GM12892 (cell line): ENCODE results near the gene XIRP1.
A peak's percentile ranks its signal among the peaks of the same experiment; 100 is the strongest.

Experiments
- DNase-seq: peaks from one replicate; pipeline ENCODE4 v3.0.0; 2011; ENCODE audit not compliant: insufficient read length
- FAIRE-seq: peaks from 2 replicates; lab custom pipeline; 2011; peaks lifted over from hg19 to GRCh38; lab: Jason Lieb, UNC
- POLR2A ChIP-seq: IDR thresholded peaks from 2 replicates; pipeline ENCODE4 v1.6.1; 2011; ENCODE audit warnings: low read depth, low read length, control low read depth
- POLR2AphosphoS5 ChIP-seq: IDR thresholded peaks from 2 replicates; pipeline ENCODE4 v1.6.1; 2011; ENCODE audit warnings: low read depth, low read length, control low read depth
- TAF1 ChIP-seq: IDR thresholded peaks from 2 replicates; pipeline ENCODE4 v1.6.1; 2011; ENCODE audit warnings: low read depth, mild to moderate bottlenecking, control low read depth, low read length, borderline replicate concordance

The XIRP1 gene

DNA sequence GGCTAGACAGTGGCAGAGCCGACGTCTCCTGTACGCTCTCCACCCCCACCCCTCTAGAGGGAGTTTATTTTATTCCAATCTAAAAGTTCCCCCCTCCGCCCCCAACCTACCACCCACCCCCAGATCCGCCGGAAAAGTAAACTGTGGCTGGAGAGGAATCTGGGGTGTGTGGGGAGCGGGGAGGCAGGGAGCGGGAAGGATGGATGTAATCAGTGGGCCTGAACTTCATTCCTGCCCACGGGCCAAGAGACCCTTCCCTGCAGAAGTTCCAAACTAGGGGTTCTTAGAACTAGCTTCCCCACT lies 38.5 kb downstream of the XIRP1 start:
- FAIRE-seq: no peak
- DNase-seq: no peak
- TF ChIP-seq POLR2A: no peak
- no peak for TF ChIP-seq POLR2AphosphoS5
- no peak for TF ChIP-seq TAF1

DNA sequence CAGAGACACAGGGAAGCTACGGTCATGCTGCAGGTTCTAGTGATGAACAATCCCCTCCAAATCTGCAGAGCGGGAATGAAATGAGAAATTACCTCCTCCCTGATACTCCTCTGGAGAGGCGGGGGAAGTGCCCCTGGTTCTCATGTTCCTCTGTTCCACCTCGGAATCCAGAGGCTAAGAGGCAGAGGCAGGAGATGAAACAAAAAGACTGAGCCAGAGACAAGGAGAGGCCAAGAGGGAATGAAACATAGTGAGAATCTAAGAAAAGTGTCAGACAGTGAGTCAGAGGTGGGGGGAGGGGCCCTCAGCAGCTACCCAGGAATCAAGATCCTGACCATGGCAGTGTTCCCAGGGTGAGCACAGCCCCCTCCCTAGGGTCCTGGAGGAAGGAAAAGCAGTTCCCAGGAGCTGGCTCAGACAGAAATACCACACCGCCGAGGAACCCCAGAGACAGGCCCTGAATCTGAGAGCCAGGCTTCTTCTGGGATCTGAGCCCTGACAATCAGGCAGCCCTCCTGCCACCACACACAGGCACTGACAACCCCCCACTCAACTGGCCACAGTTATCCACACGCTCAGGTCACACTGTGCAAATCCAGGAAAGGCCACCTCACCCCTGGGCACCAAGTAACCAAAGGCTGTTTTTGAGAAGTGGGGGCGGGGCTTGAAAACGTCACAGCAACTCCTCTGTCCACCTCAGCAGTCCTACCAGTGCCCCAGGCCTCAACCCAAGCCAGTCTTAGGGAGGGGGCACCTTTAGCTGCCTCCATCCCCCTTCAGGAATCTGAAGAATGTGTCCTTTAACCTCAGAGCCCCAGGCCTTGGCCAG lies 41.4 kb downstream of the XIRP1 start:
- no peak for DNase-seq
- peak; percentile 73 for FAIRE-seq
- TF ChIP-seq POLR2A (0 out of 2 replicates have a peak, but pooled peaks have one; percentile 9), TAF1 (no peak)

DNA sequence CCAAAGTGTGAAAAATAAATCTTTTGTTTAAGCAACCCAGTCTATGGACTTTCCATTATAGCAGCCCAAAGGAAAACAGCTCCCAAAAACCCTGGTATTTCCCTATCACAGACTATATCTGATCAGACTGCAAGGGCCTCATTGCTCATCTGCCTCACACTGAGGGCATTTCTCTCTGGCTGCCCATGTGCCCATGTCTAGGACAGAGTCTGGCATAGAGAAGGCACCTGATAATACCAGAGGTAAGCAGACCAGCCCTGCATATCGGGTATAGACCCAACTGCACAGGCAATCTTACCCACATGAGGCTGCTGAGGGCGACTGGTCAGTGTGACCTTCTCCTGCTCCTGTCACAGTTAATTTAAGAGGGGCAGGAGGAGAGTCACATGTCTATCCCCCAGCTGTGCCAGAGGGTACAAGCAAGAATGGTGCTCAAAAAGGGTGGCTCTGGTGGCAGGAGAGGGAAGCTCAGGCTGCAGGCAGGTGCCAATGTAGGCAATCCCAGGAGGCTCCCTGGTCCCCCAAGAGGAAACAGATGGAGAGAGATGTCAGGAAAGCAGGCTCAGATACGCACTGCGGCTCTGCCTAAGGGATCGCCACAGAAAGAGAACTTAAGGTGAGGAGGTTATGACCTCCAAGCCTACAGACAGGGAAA lies 42.1 kb downstream of the XIRP1 start:
- FAIRE-seq (no peak), DNase-seq (no peak)
- TF ChIP-seq POLR2AphosphoS5 (no peak), POLR2A (no peak), TAF1 (no peak)

DNA sequence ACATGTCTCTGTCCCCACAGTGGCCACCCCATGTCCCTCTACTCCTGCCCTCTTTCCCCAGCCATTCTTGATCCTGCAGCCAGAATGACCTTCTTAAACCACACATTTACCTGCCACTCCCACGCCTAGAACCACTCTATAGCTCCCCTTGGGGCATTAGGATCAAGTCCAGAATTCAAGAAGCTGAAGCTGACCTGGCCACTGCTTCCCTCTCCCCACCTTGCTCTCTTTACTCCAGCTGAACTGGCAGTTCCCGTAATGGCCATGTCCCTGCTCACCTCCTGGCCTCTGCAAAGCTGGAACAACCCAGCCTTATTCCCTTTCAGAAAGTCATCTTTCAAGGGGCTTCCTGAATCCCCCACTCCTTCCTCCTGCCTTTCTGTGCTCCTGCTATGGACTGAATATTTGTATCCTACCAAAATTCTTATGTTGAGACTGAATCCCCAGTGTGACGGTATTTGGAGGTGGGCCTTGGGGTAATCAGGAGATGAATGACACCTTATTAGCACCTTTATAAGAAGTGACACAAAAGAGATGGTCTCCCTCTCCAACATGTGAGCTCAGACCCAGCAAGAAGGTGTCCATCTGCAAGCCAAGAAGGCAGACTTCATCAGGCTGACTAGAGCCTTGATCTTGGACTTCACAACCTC lies 42.8 kb downstream of the XIRP1 start:
- no peak for TF ChIP-seq TAF1
- no peak for TF ChIP-seq POLR2A
- FAIRE-seq (no peak), DNase-seq (no peak)

DNA sequence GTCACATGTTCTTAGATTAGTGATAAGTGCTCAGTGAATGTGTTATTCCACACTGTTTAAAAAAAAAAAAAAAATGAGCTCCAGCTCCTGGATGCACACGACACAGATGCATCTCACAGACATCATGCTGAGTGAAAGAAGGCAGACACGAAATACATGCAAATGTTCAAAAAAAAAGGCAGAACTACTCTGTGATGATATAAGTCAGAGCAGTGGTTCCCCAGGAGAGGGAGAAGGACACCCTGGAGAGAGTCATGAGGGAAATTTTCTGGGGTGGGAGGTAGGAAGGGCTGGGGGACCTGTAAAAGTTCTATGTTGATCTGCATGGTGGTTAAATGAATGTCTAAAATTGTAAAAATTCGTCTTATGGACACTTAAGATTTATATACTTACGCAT lies 43.3 kb downstream of the XIRP1 start:
- no peak for DNase-seq
- no peak for FAIRE-seq
- no peak for TF ChIP-seq POLR2A
- no peak for TF ChIP-seq TAF1
- TF ChIP-seq POLR2AphosphoS5: no peak

DNA sequence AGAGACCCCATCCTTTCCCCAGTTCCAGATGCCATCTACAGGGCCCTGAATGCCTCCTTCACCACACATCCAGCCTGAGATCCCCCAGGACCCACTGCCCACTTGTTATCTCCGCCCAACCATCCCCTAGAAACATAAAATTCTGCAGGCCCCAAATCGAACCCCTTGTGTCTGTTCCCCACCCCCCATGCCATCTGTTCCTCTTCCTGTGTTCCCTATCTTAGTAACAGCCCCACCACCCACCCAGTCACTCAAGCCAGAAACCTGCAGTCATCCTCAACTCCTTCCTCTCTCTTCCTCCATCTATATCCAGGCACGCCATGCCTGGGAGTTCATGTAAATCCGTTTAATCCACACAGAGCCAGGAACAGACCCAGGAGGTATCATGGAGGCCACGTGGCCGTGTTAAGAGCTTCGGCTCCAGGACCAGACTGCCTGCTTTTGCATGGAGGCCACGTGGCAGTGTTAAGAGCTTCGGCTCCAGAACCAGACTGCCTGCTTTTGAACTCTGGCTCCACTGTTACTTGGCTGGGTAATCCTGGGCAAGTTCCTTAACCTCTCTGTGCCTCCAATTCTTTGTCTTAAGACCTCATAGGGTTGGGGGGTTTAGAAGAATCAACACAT lies 43.8 kb downstream of the XIRP1 start:
- FAIRE-seq (no peak), DNase-seq (no peak)
- TF ChIP-seq POLR2AphosphoS5 (no peak), POLR2A (peak; percentile 45; the same call in 1 of the 2 replicates), TAF1 (no peak)

DNA sequence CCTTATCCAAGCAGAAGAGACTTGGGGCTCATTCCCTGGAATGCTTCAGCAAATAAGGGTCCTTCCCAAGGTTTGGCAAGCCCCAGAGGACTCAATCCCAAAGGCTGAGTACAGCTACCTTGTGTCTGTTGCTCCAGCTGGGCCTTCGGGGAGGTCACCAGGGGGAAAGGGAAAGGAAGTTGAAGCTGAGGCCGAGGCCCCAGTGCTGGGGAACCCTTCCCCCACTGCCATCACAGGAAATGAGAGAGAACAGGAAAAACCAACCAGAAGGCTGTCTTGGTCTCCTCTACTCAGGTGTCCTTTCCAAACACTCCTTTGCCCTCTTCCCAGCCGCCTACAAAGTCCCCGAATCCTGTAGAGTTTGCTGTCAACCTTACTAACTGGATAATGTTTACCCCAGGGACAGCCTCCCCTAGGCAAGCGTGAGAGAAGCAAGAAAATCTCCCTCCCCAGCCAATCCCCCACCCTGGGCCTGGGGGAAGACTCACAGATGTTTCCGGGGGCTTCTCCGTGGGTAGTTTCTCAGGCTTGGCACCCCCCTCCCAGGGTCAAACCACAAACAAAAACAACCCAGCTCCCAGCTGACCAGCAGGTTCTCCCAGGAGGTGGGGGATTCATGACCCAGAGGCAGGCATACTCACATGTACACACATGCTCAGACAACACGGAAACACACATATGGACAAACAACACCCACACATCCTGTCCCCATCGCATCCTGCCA lies 44.5 kb downstream of the XIRP1 start:
- no peak for TF ChIP-seq POLR2AphosphoS5
- TF ChIP-seq POLR2A: peak; percentile 12; the same call in 1 of the 2 replicates
- no peak for TF ChIP-seq TAF1
- DNase-seq (no peak), FAIRE-seq (peak; percentile 83)

DNA sequence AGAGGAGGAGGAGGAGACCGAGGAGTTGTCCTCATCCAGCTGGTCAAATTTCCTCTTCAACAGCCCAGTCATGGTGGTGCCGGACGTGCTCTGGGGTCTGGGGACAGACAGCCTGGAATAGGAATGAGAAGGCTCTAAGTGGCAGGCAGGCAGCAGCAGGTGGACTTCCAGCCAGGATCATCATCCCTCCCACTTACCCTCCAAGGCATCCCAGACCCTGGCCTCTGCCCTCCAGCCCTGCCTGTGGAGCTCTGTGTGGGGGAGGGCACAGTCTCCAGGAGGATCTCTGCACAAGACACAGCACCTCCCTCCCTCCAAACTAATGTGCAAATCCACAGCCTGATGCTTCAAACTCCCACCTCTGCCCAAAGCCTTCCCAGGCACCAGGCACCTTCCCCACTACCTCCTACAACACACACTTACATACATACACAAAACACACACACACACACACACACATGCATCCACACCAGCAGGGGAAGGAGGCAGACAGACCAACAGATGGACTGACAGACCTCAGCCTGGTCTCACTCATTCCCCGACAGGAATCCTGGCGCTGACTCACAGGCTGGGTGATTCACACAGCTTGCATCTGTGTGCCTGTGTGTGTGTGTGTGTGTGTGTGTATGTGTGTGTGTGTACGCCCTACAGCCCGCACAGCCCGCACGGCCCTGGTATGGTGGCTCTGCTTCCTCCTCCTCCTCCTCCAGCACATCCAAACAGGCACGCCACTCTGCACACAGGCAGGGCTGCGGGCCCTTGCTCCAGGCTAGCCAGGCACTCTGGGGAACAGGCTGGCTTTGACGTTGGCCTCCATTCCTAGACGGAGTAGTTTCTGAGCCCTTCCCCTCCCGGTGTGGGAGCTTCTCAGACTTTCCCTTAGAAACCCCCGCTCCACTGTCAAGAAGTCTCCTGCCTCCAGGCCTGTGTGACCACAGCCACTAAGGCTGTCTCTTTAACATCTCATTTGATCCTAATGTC lies 45.5 kb downstream of the XIRP1 start:
- no peak for DNase-seq
- peak; percentile 95 for FAIRE-seq
- TF ChIP-seq TAF1 (no peak), POLR2A (peak; percentile 44; the same call in 1 of the 2 replicates)

DNA sequence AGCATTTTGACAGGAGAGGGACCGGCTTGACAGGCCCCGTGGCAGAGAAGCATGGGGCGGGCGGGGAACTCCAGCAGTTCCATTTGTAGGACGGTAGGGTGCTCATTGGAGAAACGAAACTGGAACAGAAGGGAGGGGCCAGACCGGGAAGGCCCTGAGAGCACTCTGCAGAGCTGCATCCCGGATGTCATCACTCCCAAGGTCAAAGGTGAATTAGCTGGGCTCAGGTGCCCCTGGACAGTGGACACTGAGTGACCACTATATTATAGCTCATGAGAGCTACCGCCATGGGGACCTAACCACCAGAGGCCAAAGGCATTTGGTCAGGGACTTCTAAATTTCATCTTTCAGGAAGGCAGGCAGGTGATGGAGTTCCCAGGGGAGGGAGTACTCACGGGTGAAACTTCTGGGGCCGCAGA lies 46.3 kb downstream of the XIRP1 start:
- TF ChIP-seq TAF1 (no peak), POLR2AphosphoS5 (no peak), POLR2A (no peak)
- FAIRE-seq (no peak), DNase-seq (no peak)

DNA sequence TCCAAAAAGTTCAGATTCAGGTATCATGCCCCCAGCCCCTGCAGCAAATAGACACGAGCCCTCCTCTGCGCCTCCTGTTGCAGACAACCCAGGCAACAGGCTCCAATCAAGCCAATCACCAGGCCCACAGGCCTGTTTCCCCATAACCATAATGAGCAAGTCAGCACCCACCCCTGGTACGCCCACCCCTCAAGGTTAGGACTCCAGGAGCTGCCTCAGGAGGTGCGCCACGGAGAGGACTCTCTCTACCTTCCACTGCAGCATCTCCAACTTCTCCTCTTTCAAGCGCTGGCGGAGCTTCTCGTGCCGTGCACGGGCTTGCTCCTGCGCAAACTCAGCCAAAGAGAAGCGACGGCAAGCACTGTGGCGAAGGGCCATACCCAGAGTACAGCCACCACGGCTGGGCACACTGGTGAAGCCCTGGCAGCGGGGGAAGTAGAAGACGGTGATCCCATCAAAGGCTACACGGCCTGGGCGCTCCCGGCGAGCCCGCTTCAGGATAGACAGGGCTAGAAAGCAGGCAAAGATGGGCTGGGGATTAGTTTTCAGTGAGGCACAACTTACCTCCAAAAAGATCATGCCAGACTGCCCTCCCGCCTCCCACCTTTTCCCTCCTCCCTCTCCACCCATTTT lies 47.5 kb downstream of the XIRP1 start:
- FAIRE-seq: no peak
- no peak for TF ChIP-seq POLR2AphosphoS5
- no peak for TF ChIP-seq TAF1
- TF ChIP-seq POLR2A: peak; percentile 21; the same call in 1 of the 2 replicates

More for the DNA sequence above, 47.5 kb downstream of the XIRP1 start:
- DNase-seq: no peak
